Superior temporal gyrus (tissue), 1 donor: ENCODE results near the gene INSIG1.

Experiments used
- DNase-seq: peaks from one replicate; pipeline ENCODE4 v3.0.0-alpha.2; 2016; ENCODE audit errors: extremely low spot score

INSIG1 gene

DNA sequence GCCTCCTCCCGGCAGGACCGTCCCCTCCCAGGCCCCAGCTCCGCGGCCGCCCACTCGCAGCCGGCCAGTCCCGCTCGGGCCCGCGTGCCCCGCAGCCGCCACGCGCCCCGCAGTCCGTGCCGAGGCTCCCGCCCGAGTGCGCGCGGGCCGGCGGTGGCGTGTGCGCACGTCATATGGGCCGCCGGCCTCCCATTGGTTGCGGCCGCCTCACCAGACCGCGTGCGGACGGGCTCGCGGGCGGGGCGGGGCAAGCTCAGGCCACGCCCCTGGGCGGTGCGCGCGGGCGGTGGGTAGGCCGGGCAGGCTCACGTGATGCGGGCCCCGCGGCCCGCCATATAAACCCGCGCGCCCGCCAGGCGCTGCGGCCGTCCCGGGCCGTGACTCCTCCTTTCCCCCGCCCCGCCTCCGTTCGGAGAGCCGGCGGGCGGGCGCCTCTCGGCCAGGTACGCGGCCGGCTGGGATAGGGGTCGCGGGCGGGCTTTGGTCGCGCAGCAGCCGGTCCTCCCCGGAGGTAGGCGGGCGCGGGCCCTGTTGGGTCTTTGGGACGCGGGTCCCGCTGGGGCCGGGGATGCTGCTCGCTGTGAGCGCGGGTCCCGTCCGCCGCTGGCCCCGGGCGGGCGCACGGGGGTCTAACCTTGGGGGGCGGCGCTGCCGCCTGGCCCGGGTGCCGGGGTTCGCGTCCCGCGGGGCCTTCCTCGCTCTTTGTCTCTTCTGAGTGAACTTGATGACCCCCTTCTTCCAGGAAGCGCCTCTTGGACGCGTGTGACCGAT lies at the start of gene INSIG1:
TSS of gene INSIG1 (plus strand) at position 362 of the 771 bp plus-strand sequence. CDS start at position 770, 408 bp downstream.
- peak; percentile 94 for DNase-seq

GRCh38 chr7:155248366-155248756 lies 49.3 kb upstream of the INSIG1 start:
- DNase-seq: no peak

DNA sequence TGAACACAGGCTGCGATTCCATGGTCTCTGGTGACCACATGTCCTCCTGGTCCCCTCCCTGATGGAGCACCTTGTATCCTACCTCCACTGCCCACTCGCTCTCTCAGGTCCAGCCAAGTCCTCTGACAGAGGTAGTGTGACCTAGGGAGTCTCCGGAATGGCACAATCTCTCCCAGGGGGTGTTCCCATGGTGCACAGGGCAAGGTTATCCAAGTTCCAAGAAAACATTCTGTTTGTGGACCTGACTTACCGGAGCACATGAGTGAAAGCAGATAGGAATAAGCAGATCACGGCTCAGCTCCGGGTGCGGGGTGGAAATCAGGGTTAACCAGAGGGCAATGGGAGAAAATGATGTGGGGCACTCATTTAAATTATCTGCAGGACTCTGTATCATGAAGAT lies 45.8 kb upstream of the INSIG1 start:
- DNase-seq: no peak

GRCh38 chr7:155252444-155252887 lies 45.2 kb upstream of the INSIG1 start:
- DNase-seq: no peak

DNA sequence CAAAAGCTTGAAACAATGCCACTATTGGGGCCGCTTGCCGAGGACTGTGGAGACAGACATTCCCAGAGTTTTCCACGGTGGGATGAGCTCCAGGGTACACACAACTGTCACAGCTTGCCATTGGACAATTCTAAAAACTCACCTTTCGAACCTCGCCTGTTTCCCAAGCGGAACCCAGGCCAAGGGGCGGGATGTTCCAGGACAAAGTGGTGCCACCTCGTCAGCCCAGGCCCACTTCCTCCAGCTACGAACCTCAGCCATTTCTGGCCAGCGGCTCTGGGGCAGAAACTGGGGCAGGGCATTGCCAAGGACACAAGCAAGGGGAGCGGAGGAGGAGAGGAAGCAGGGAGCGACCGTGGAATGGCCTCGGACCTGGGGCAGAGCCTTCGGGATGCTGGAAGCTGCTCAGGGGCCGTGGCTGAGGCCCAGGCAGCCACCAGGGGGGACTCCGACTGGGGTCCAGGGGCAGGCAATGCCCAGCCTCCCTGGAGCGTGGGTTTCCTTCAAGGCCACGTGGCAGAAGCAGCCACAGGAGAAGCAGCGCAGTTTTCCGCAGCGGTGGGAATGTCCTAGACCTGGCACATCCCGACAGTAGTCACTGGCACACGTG lies 44.7 kb upstream of the INSIG1 start:
- DNase-seq: no peak

GRCh38 chr7:155254018-155254417 lies 43.7 kb upstream of the INSIG1 start:
- DNase-seq: no peak

DNA sequence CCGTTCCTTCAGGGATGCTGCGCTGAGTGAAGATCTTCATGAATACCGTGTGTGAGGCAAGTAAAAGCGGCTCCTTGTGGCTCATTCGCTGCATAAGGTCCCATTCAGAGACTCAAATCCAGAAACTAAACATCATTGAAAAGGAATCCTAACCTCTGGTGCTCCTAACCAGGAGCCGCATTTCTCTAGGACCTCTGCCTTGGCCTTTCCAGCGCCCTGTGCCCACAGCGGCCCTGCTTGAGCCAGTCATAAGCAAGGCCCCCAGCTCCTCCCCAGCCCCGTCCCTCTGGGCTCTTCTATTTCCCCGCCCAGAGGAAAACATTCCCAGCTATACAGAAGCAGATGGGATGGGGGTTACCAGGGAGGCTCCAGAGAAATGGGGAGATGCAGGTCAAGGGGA lies 42.6 kb upstream of the INSIG1 start:
- DNase-seq: no peak

- no peak for DNase-seq
These were observed 42.1 kb upstream of the INSIG1 start for GRCh38 chr7:155255621-155256020.

DNA sequence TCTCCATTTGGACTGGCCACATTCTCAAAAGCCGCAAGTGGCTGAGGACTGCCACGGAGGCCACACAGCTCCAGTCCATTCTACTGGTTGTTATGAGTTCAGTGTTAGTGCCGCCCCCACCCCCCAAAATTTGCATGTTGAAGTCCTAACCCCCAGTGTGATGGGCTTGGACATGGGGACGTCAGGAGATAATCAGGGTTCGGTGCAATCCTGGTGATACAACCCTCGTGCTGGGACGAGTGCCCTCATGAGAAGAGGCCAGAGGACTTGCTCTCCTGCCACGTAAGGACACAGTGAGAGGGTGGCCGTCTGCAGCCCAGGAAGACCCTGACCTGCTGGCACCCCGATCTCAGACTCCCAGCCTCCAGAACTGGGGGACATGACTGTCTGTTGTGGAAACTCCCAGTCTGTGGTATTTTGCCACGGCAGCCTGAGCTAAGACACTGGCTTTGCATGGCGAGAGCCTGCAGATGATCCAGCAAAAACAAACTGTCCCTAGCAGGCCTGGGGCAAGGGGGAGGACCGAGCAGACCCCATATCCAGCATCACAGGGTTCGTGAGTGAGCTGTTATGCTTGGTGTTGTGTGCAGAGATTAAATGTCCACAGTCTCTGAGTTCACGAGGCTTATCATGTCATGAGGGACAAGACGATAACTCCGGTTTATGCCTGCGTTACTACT lies 41.5 kb upstream of the INSIG1 start:
- DNase-seq: no peak

DNA sequence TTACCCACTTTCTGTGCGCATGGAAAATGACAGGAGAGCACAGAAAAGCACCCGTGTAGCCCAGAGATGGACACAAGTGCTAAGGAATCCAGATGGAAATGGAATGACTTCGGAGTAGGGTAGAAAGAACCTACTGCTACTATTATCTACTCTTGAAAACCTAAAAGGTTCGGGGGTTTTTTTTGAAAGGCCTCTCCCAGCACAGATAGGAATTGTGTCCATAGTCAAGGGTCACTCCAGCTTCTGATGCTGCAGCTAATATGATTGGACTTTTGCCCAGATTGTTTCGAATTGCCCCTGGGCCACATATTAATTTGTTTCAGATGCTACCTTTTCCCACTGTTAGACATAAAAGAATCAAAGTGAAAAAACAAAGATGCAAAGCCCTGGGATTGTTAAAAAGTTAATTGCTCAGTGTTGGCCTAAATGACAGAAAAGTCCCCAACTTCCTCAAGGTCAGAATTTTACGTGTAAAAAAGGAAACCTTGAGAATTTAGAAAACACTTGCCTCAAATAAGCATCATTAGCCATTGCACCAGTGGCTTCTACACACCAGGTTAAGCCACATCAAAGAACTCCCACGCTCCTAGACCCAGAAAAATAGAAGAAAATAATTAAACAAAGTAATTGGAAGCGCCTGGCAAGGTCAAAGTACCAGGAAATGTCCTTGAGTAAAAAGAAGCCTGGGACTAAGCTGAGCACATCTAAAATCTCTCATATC lies 40.8 kb upstream of the INSIG1 start:
- DNase-seq: no peak

GRCh38 chr7:155257482-155258225 lies 40.0 kb upstream of the INSIG1 start:
- DNase-seq: no peak

DNA sequence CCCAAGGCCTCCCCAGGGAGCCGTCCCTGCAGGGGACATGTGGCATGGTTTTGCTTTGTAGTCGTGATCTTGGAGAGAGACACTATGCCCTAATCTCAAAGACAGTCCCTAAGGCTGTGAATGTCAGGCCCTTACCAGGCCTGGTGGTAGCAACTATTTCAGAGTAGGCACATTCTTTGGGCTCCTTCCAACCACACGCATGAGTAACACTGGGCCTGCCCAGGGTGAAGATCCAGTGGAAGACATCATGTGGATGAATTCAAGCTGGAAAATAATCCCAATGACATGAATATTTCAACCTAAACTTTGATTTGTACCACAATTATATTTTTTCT lies 39.5 kb upstream of the INSIG1 start:
- no peak for DNase-seq

- no peak for DNase-seq
These were observed 37.7 kb upstream of the INSIG1 start for GRCh38 chr7:155259866-155260497.

DNA sequence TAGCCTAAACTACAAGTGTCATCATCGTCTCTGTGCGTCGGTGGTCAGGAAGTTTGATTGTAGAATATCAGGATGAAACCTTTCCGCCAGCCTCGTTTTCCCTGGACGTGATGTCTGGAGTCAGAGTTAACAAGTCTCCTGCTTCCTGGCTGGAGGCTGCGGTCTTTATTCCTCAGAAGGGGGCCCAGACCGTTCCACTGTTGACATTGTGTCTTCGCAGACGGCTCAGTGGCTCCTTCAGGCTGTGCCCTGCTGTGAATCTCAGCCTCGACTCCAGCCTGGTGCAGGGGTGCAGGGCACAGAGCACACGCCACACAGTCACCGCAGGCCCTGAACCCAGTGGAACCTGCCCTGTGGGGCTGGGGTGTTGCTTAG lies 37.2 kb upstream of the INSIG1 start:
- no peak for DNase-seq

DNA sequence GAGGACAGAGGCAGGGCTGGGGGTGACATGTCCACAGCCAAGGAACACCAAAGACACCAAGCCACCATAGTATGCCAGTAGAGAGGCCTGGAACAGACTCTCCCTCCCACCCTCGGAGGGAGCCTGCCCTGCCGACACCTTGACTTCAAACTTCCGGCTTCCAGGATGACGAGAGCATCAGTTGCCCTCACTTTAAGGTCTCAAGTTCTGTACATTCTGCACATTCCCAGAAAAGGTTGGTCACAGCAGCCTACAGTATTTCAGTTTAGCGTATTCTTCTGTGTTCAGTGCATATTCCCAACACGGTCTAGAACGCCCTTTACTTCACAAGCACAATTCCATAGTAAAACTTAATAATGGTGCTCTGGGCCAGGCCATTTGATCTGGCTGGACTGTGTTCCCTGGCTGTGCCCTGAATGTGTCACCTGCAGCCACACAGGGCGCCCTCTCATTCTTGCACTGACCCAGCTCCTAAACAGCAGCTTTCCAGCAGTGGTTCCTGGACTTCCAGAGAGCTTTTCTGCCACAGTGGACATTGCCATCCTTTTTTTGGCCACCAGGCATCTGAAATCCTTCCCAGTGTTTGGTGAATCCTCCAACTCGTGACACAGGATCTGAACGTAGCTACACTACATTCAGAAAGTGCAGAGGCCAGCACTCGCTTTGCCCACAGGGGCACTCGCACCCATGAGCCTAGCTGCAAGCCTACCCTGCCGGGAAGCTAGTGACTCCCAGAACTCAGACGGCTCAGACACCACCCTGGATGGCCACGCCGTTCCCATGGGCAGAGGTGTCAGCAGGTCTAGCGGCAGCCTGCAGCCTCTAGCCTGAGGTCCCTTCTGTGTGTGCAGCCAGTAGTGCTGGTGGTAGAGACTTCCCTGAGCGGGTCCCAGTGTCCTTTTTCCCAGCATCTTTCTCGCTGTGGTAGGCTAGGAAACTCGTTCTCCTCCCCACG lies 36.4 kb upstream of the INSIG1 start:
- DNase-seq: no peak

DNA sequence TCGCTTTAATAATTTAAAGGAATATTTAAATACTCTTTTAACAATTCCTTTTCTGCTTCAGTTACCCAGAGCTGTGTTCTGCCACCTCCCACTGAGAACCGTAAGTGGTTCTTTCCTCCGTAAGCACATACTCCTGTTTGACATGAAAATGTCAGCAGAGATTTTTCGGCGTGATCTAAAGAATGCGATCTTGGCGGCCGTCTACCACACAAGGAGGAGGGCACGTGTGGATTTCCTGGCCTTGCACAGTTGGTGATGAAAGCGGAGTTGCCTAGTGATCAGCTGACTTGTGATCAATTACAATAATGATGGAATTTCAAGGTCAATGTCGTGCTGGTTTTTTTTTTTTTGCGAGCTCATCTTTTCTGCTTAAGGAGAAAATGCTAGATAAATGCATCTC lies 35.6 kb upstream of the INSIG1 start:
- DNase-seq: no peak

GRCh38 chr7:155263051-155263450 lies 34.6 kb upstream of the INSIG1 start:
- no peak for DNase-seq

- DNase-seq: no peak
These were observed 34.0 kb upstream of the INSIG1 start for GRCh38 chr7:155263581-155264143.

- no peak for DNase-seq
These were observed 32.5 kb upstream of the INSIG1 start for GRCh38 chr7:155265144-155265543.

DNA sequence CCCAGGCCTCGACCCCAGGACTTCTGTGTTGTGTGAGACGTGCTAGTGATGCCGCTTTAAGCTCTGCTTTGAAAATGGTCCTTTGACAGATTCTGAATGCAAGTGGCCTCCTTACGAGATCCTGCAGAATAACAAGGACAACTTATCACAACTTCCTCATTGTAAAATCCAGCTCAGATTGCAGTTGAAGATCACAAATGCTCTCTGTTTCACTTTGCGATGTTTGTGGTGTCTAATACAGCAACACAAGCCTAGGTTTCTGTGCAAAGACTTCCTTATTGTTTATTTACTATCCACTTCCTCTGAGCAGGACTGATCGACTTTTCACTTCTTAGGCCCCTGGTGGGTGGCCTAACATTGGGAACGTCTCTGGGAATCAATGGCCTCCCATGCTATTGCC lies 31.7 kb upstream of the INSIG1 start:
- no peak for DNase-seq
